GM21723 (cell line): Measurements from ENCODE around the gene GAGE10.
"Not testable (repeated sequence)": the region's sequence is repeated elsewhere in the genome, so short reads cannot be mapped to it uniquely, and the experiment has no call there.

Experiments used
- ATAC-seq: cut with Tn5 transposase; IDR thresholded peaks from one replicate; pipeline ENCODE4 v1.9.1; 2021; ENCODE audit warnings: mild to moderate bottlenecking, moderate library complexity; ENCODE audit not compliant: unreplicated experiment

Gene GAGE10

GRCh38 chrX:49276207-49276606, 27.2 kb upstream of the GAGE10 start:
- ATAC-seq, result no peak

- ATAC-seq, result no peak
Measured at GRCh38 chrX:49276671-49277534, 26.5 kb upstream of the GAGE10 start.

- no peak for ATAC-seq
Measured at GRCh38 chrX:49277535-49277830, 26.0 kb upstream of the GAGE10 start.

- ATAC-seq, result no peak
Measured at GRCh38 chrX:49278081-49278480, 25.4 kb upstream of the GAGE10 start.

- ATAC-seq, result no peak
Measured at GRCh38 chrX:49282647-49283011, 20.8 kb upstream of the GAGE10 start.

GRCh38 chrX:49284212-49284611, 19.2 kb upstream of the GAGE10 start:
- ATAC-seq, result no peak

- ATAC-seq, result no peak
Measured at GRCh38 chrX:49286136-49286535, 17.3 kb upstream of the GAGE10 start.

GRCh38 chrX:49286581-49286980, 16.9 kb upstream of the GAGE10 start:
- no peak for ATAC-seq

- no peak for ATAC-seq
Measured at GRCh38 chrX:49287665-49288064, 15.8 kb upstream of the GAGE10 start.

GRCh38 chrX:49290215-49290614, 13.2 kb upstream of the GAGE10 start:
- no peak for ATAC-seq

- ATAC-seq, result peak; percentile 74
Measured at GRCh38 chrX:49291615-49292337, 11.7 kb upstream of the GAGE10 start.

GRCh38 chrX:49292400-49293362, 10.8 kb upstream of the GAGE10 start:
- no peak for ATAC-seq

- ATAC-seq, result not testable (repeated sequence)
Measured at GRCh38 chrX:49299293-49299692, 4.2 kb upstream of the GAGE10 start.

GRCh38 chrX:49300703-49301102, 2.7 kb upstream of the GAGE10 start:
- no peak for ATAC-seq

- ATAC-seq, result not testable (repeated sequence)
Measured at GRCh38 chrX:49307775-49308174, 4.3 kb downstream of the GAGE10 start.

- no peak for ATAC-seq
Measured at GRCh38 chrX:49308604-49309269, 5.3 kb downstream of the GAGE10 start.

GRCh38 chrX:49309401-49309981, 6.0 kb downstream of the GAGE10 start:
- no peak for ATAC-seq

- no peak for ATAC-seq
Measured at GRCh38 chrX:49310371-49310770, 6.9 kb downstream of the GAGE10 start.

GRCh38 chrX:49312176-49312575, 8.7 kb downstream of the GAGE10 start:
- no peak for ATAC-seq

GRCh38 chrX:49316085-49316484, 12.6 kb downstream of the GAGE10 start:
- ATAC-seq, result no peak
